OCI-LY1 (cell line): ENCODE results near the gene CIZ1.

ENCODE experiments used
- EZH2 ChIP-seq: fragments of 200-600 bp; sonication (generic), shearing (Covaris generic); IDR thresholded peaks from 2 replicates; pipeline ENCODE4 v1.8.0; 2017; ENCODE audit warnings: borderline replicate concordance, mixed run types, mild to moderate bottlenecking, antibody characterized with exemption, low read length, moderate library complexity, mixed read lengths
- TF ChIP-seq, protein P1 (sequence below): fragments of 200-600 bp; sonication (generic), shearing (Covaris generic); IDR thresholded peaks from 2 replicates; pipeline ENCODE4 v1.5.1; 2017; ENCODE audit warnings: mild to moderate bottlenecking, antibody characterized with exemption, low read length, moderate library complexity, mixed read lengths

DNA sequence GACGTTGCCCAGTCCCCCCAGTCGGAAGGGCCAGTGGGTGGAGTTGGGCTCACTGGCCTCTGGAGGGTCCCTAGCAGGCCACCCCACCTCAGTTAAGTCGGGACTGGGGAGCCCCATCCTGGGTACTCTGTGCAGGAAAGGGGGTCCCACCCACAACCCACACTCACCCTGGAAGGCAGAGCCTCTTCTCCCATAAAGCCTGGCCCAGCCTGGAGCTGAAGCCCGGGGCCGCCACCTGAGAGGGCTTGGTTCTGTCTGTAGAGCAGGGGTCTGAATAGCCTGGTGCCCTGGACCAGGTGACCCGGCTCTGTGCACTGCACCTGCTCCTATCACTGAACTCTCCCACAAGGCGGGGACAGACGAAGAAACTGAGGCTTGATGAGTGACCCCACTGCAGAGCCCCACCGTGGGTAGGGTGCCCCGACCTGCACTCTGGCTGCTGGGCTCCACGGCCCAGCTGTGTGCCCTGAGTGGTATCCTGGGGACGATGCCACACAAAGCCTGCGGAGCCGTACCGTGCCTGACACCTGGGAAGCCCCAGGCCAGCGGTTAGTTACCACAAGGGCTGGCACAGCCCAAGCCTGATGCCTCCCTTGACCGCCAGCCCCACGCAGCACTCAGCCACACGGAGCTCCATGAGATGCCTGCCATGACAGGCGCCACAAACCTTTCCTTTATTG is 71.2 kb downstream of the CIZ1 start:
- TF ChIP-seq, protein P1, sequence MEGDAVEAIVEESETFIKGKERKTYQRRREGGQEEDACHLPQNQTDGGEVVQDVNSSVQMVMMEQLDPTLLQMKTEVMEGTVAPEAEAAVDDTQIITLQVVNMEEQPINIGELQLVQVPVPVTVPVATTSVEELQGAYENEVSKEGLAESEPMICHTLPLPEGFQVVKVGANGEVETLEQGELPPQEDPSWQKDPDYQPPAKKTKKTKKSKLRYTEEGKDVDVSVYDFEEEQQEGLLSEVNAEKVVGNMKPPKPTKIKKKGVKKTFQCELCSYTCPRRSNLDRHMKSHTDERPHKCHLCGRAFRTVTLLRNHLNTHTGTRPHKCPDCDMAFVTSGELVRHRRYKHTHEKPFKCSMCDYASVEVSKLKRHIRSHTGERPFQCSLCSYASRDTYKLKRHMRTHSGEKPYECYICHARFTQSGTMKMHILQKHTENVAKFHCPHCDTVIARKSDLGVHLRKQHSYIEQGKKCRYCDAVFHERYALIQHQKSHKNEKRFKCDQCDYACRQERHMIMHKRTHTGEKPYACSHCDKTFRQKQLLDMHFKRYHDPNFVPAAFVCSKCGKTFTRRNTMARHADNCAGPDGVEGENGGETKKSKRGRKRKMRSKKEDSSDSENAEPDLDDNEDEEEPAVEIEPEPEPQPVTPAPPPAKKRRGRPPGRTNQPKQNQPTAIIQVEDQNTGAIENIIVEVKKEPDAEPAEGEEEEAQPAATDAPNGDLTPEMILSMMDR, result no peak
- no peak for TF ChIP-seq EZH2
